Measurements from ENCODE around the gene GPI. TPM values are rescaled to one million over a fixed set of nuclear protein-coding genes. Genes with fewer than 3 reads are reported as not detected.

GPI gene
- total RNA-seq, 1 donor from 2014 or later: 172 TPM

DNA sequence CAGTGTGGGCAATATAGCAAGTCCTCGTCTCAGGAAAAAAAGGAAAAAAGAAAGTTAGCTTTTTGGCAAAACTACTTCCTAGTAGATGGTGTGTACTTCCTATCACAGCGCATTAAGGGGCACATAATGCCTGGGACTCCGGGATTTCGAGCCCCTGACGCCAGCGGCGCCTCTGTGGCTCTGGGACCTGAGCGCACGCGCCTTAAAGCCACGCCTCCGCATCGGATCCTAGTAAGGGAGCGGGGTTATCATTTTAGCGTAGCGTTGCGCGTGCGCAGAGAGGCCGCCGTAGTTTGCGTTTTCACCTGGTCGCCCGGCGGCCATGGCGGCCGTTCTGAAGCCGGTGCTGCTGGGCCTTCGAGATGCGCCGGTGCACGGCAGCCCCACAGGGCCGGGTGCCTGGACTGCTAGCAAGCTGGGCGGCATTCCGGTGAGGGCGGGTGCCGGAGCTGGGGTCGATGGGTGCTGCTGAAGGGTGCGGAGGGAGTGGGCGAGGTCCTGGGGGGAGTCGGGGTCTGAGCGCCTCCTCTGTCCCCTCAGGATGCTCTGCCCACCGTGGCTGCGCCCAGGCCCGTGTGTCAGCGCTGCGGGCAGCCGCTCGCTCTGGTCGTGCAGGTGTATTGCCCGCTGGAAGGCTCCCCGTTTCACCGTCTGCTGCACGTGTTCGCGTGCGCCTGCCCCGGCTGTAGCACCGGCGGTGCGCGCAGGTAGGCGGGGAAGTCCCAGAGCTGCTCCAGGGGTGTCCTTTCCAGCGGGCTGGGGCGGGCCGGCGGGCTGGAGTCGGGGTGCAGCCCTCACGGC is 39.3 kb downstream of the GPI start, which contains the start of gene PDCD2L:
PDCD2L (plus strand) TSS at position 291 of the 801 bp plus-strand sequence; CDS start at position 323, 32 bp downstream.
- DNase-seq (ENCODE audit: low read depth, low spot score): peak; percentile 59

- no peak for DNase-seq (ENCODE audit: low read depth, low spot score)
Measured at GRCh38 chr19:34405892-34406660, 41.1 kb downstream of the GPI start.

- no peak for DNase-seq (ENCODE audit: low read depth, low spot score)
Measured at GRCh38 chr19:34408411-34408810, 43.4 kb downstream of the GPI start.

- DNase-seq (ENCODE audit: low read depth, low spot score): no peak
Measured at GRCh38 chr19:34409189-34410164, 44.5 kb downstream of the GPI start.

DNA sequence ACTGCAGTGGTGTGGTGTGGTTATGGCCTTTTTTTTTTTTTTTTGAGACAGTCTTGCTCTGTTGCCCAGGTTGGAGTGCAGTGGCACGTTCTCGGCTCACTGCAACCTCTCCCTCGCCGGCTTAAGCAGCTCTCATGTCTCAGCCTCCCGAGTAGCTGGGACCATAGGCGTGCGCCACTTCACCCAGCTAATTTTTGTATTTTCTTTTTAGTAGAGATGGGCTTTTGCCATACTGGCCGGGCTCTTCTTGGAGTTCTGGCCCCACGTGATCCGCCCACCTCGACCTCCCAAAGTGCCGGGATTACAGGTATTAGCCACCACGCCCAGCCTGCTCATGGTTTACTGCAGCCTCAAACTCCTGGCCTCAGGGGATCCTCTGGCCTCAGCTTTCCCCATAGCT is 46.2 kb downstream of the GPI start:
- DNase-seq (ENCODE audit: low read depth, low spot score): no peak

DNA sequence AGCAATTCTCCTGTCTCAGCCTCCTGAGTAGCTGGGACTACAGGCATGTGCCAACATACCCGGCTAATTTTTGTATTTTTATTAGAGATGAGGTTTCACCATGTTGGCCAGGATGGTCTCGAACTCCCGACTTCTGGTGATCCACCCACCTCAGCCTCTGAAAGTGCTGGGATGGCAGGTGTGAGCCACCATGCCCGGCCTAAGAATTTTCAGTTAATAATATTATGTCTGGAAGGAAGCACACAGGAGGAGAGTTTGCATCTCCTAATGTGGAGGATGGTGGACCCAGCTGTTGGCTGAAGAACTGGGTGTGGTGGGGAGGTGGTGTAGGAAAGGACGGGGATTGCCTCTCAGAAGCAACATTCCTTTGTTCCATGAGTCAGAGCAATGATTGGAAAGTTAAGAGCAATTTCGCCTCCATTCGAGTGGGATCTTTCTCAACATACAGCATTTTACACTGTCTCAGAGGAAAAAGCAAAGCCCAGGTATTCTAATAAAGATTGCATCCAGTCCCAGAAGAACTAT is 51.1 kb downstream of the GPI start:
- no peak for DNase-seq (ENCODE audit: low read depth, low spot score)

DNA sequence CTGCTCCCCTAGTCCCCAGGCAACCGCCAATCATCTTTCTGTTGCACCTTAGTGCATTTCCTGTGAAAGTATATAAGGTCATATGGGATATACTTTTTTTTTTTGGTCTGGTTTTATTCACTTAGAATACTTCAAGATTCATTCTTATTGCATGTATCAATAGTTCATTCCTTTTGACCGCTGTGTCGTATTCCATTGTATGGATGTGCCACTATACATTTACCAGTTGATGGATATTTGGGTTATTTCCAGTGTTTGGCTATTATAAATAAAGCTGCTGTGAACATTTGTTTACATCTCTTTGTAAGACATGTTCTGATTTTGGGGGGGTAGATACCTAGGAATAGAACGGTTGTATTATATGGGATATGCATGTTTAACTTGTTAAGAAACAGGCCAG is 53.3 kb downstream of the GPI start:
- DNase-seq (ENCODE audit: low read depth, low spot score): no peak

DNA sequence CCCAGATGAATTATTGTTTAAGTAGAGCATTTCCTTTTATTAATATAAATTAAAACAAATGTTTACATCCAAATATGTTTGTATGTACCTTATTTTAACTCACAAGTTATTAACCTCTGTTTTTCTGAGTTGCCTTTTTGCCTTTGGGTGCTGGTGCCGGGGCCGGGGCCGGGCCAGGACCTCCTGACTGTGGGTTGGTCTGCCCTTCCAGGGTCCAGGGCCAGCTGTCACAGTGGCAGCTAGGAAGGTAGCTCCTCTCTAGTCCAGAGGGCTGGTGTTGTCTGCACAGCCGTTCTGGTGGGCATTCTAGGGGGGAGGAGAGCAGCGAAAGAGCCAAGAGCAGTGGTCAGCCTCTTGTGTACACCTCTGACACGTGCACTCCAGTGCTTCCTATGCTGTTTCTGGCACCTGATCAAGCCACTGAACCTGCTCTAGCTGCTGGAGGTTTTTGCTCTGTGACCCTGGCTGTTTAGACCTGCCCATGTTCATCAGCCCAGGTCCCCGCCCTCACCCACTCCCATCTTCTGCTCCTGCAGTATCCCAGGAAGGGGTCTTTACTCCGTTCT is 61.2 kb downstream of the GPI start:
- DNase-seq (ENCODE audit: low read depth, low spot score): no peak

- no peak for DNase-seq (ENCODE audit: low read depth, low spot score)
Measured at GRCh38 chr19:34428549-34429285, 63.7 kb downstream of the GPI start.

DNA sequence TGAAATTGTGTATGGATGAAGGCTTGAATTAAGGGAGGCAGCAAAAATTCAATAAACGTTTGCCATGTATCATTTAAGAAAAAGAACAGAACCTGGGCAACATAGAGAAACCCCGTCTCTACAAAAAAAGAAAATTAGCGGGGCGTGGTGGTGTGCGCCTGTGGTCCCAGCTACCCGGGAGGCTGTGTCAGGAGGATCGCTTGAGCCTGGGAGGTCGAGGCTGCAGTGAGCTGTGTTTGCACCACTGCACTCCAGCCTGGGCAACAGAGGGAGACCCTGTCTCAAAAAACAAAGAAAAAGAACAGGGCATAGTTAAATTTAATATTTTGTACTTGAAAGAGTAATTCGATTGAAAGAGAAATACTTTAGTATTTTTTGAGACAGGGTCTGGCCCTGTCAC is 64.6 kb downstream of the GPI start:
- no peak for DNase-seq (ENCODE audit: low read depth, low spot score)

- DNase-seq (ENCODE audit: low read depth, low spot score): peak; percentile 7
Measured at GRCh38 chr19:34430738-34431625, 66.0 kb downstream of the GPI start.

- no peak for DNase-seq (ENCODE audit: low read depth, low spot score)
Measured at GRCh38 chr19:34431681-34432402, 66.8 kb downstream of the GPI start.

DNA sequence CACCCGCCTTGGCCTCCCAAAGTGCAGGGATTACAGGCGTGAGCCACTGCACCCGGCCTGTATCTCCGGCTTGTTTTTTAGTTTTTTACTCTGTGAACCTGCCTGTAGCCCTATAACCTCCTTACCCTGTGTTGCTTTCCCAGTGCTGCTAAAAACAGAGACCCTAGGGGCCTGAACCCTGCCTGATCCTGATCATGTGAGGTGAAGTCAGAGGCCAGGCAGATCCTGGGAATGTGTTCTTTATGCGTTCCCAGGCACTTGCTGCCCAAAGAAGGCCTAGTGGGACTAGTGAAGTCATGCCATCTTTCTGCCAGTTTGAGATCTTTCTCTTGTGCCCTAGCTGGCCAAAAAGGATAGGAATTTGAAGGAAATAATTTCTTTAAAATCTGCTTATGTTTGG is 67.8 kb downstream of the GPI start:
- no peak for DNase-seq (ENCODE audit: low read depth, low spot score)

DNA sequence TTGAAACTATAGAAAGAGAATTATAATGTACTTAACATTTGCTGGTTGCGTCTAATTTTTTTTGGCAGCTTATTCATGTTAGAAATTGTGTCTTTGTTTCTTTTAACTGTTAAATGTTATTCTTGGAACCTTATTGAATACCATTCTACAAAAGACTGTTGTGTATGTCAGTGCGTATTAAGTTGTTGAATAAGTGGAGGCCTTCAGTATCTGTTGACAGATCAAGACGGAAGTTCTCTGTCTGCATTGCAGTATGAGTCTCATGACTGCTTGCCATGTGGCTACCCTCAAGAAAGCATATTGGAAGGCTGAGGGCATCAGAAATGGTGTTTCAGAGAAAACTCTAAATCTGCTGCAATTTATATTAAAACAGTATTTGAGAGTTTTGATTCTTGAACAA is 71.7 kb downstream of the GPI start:
- peak; percentile 71 for DNase-seq (ENCODE audit: low read depth, low spot score)

DNA sequence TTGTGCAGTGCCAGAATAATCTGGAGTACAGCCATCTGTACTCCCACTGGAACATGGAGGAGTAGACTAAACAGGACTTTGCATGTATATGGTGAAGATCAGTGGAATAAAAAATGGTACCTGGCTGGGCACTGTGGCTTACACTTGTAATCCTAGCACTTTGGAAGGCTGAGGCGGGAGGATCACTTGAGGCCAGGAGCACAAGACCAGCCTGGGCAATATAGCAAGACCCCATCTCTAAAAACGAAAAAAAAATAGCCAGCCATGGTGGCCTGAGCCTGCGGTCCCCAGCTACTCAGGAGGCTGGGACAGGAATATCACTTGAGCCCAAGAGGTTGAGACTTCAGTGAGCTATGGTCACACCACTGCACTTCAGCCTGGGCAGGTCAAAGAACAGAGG is 83.2 kb downstream of the GPI start:
- DNase-seq (ENCODE audit: low read depth, low spot score): no peak
